ENCODE measurements around the gene PLCB4. TPM values are rescaled to one million over a fixed set of nuclear protein-coding genes. Genes with fewer than 3 reads are reported as not detected.

Gene PLCB4
- total RNA-seq, 1 donor from 2014 or later: 30.5 TPM

DNA sequence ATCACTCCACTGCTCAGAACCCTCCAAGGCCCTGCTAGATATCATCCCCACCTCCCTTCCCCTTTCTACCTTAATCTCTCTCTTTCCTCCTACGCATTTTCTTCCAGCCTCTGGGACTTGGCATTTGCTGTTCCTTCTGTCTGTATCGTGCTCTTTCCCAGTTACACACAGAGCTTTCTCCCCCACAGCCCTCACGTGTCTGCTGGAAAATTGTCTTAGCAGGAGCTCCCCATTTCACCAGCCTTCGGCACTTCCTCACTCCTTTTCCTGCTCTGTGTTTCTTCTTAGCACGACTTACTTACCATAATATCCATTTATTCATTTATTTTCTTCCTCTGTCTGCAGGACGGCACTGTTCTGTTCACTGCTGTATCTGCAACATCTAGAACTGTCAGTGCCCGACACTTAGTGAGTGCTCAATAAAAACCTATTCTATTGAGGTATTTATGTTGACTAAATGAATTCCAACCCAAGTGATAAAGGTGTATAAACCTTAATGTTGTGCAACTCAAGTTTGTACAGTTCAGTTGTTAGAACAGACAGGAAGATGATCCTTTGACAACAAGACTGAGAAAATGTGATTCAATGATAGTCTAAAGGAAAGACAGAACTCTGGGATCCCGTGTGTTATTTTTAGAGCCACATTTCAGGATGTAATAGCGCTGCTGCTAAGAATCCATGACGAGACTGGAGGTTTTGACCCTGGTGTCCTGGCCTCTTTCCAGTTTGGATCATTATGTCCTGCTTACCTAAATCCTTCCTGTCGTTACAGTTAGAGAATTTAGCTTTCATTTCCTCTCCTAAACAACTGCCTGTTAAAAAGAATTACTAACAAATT is 275.4 kb downstream of the PLCB4 start:
- H3K27ac ChIP-seq (replicated peaks): peak overlapping the region; percentile 74
- peaks cover 53% of the 10 kb centered on the region for H3K4me1 ChIP-seq
- intact Hi-C loops (cut with micrococcal nuclease): loop anchor here (10.0 kb wide), 1 partner anchor 270 kb away; no protein-coding TSS in a partner anchor
- TF ChIP-seq, protein P1, sequence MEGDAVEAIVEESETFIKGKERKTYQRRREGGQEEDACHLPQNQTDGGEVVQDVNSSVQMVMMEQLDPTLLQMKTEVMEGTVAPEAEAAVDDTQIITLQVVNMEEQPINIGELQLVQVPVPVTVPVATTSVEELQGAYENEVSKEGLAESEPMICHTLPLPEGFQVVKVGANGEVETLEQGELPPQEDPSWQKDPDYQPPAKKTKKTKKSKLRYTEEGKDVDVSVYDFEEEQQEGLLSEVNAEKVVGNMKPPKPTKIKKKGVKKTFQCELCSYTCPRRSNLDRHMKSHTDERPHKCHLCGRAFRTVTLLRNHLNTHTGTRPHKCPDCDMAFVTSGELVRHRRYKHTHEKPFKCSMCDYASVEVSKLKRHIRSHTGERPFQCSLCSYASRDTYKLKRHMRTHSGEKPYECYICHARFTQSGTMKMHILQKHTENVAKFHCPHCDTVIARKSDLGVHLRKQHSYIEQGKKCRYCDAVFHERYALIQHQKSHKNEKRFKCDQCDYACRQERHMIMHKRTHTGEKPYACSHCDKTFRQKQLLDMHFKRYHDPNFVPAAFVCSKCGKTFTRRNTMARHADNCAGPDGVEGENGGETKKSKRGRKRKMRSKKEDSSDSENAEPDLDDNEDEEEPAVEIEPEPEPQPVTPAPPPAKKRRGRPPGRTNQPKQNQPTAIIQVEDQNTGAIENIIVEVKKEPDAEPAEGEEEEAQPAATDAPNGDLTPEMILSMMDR (IDR thresholded peaks at IDR 0.05; ENCODE audit: borderline replicate concordance): no peak
- H3K4me3 ChIP-seq: peak overlapping the region; percentile 13
- no peaks in the 10 kb centered on the region for H3K9me3 ChIP-seq (replicated peaks)
- H3K36me3 ChIP-seq: peaks cover 11% of the 10 kb centered on the region
- DNase-seq: no peak
- H3K27me3 ChIP-seq (ENCODE audit: low read depth): no peaks in the 10 kb centered on the region

DNA sequence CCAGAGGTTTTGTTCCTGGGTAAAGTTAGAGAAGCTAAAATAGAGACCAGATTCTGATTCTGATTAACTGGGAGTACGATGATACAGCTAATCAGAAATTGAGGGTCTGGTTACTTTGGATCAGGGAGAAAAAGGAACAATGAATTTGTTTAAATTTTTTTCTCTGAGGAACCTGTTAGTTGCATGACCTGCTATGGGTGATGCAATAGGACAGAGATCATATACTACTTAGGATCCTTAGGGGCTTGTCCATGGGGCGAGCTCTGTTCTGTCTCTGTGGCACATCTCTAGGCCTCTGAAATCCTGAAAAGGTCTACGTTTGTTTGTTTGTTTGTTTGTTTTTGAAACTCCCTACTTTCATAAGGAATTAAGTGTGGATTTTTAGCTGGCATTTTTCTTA is 279.4 kb downstream of the PLCB4 start:
- TF ChIP-seq, protein P1 (IDR thresholded peaks at IDR 0.05; ENCODE audit: borderline replicate concordance): no peak
- H3K27me3 ChIP-seq (ENCODE audit: low read depth): no peaks in the 10 kb centered on the region
- no peak for DNase-seq
- H3K36me3 ChIP-seq: no peaks in the 10 kb centered on the region
- H3K4me3 ChIP-seq: no peak overlapping the region
- no peaks in the 10 kb centered on the region for H3K9me3 ChIP-seq (replicated peaks)
- H3K4me1 ChIP-seq: peaks cover 65% of the 10 kb centered on the region
- intact Hi-C loops (cut with micrococcal nuclease): loop anchor here (10.0 kb wide), 1 partner anchor 274 kb away; no protein-coding TSS in a partner anchor
- no peak overlapping the region for H3K27ac ChIP-seq (replicated peaks)

DNA sequence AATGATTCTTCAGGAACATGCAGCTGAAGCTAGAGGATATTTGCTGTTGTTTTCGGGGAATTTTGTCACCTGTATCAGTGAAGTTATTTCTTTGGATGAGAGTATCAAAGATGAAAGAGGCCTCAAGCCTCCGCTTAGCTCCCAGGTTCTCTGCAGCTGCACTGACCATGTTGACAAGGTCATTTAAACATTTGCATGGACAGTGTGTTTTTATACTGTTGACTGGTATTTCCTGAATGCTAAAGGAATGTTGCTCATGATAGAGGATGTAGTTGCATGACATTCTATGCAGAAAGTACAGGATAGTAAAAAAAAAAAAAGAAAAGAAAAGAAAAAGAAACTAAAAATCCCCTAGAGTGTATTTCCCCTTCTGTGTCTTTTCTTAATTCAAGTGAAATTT is 279.9 kb downstream of the PLCB4 start:
- no peak overlapping the region for H3K4me3 ChIP-seq
- peaks cover 65% of the 10 kb centered on the region for H3K4me1 ChIP-seq
- H3K9me3 ChIP-seq (replicated peaks): no peaks in the 10 kb centered on the region
- TF ChIP-seq, protein P1 (IDR thresholded peaks at IDR 0.05; ENCODE audit: borderline replicate concordance): no peak
- H3K27ac ChIP-seq (replicated peaks): no peak overlapping the region
- no peak for DNase-seq
- H3K27me3 ChIP-seq (ENCODE audit: low read depth): no peaks in the 10 kb centered on the region
- H3K36me3 ChIP-seq: no peaks in the 10 kb centered on the region
- intact Hi-C loops (cut with micrococcal nuclease): loop anchor here (10.0 kb wide), 1 partner anchor 274 kb away; no protein-coding TSS in a partner anchor

DNA sequence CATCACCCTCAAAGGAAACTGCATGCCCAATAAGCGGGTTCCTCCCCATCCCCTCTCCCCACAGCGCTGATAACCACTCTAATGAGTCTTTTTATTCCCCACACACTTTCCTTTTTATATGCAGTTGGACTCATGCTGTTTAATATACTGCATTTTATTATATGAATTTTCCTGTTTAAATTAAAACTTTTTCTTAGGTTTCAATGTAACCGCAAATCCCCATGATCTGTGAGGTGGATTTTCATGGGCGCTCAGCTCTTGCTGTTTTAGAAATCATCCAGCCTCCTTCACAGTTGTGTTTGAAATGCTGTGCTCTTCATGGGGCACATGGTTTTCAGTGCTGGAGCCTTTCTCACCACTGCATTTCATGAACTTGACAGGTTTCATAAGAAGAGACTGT is 280.4 kb downstream of the PLCB4 start:
- DNase-seq: no peak
- H3K4me1 ChIP-seq: peaks cover 65% of the 10 kb centered on the region
- H3K4me3 ChIP-seq: no peak overlapping the region
- TF ChIP-seq, protein P1 (IDR thresholded peaks at IDR 0.05; ENCODE audit: borderline replicate concordance): no peak
- H3K9me3 ChIP-seq (replicated peaks): no peaks in the 10 kb centered on the region
- no peak overlapping the region for H3K27ac ChIP-seq (replicated peaks)
- H3K36me3 ChIP-seq: no peaks in the 10 kb centered on the region
- no peaks in the 10 kb centered on the region for H3K27me3 ChIP-seq (ENCODE audit: low read depth)
- intact Hi-C loops (cut with micrococcal nuclease): loop anchor here (10.0 kb wide), 1 partner anchor 274 kb away; no protein-coding TSS in a partner anchor

DNA sequence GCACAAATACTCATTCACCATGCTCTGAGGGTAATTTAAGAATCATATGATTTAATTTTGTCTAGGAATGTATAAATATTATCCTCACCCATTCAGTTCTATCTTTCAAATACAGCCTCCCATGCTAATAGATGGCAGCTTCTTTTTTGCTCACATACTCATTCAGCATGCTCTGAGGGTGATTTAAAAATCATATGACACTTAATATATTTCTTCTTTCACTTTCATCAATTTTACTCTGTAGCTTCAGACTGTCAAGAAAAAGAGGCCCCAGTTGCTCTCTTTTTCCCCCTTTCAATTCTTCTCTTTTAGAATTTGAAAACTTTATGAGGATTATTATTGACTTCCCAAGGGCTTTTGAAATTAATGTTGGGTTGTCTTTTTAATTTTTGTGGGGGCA is 283.9 kb downstream of the PLCB4 start:
- Histone ChIP-seq H3K27me3 (ENCODE audit: low read depth) (no peaks in the 10 kb centered on the region), H3K27ac (replicated peaks) (no peak overlapping the region), H3K9me3 (replicated peaks) (no peaks in the 10 kb centered on the region), H3K36me3 (no peaks in the 10 kb centered on the region), H3K4me1 (peaks cover 50% of the 10 kb centered on the region), H3K4me3 (no peak overlapping the region)
- TF ChIP-seq, protein P1 (IDR thresholded peaks at IDR 0.05; ENCODE audit: borderline replicate concordance): no peak
- DNase-seq: no peak
- intact Hi-C loops (cut with micrococcal nuclease): loop anchor here (5.0 kb wide), 1 partner anchor 500 kb away; no protein-coding TSS in a partner anchor

Measured in left ventricle myocardium inferior (tissue), 1 donor.